ENCODE results near the gene ZSCAN26.

- TF ChIP-seq, protein P1, sequence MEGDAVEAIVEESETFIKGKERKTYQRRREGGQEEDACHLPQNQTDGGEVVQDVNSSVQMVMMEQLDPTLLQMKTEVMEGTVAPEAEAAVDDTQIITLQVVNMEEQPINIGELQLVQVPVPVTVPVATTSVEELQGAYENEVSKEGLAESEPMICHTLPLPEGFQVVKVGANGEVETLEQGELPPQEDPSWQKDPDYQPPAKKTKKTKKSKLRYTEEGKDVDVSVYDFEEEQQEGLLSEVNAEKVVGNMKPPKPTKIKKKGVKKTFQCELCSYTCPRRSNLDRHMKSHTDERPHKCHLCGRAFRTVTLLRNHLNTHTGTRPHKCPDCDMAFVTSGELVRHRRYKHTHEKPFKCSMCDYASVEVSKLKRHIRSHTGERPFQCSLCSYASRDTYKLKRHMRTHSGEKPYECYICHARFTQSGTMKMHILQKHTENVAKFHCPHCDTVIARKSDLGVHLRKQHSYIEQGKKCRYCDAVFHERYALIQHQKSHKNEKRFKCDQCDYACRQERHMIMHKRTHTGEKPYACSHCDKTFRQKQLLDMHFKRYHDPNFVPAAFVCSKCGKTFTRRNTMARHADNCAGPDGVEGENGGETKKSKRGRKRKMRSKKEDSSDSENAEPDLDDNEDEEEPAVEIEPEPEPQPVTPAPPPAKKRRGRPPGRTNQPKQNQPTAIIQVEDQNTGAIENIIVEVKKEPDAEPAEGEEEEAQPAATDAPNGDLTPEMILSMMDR (conservative IDR thresholded peaks at IDR 0.05): no peak
- TF ChIP-seq ZFX (IDR thresholded peaks at IDR 0.05): no peak
Measured at GRCh38 chr6:28239636-28240035, 27.3 kb upstream of the ZSCAN26 start.
